SJCRH30 (cell line): ENCODE measurements around the gene TMEM271. TPM values are rescaled to one million over a fixed set of nuclear protein-coding genes. Genes with fewer than 3 reads are reported as not detected.

ENCODE experiments used
- DNase-seq, 2 experiments: peaks; one replicate each; pipeline ENCODE4 v3.0.0-alpha.2; 2015 to 2020
- H3K27ac ChIP-seq: fragments of 250-450 bp; sonication (Bioruptor Pico); 2 replicates; pipeline ENCODE4 v1.5.1; 2020; ENCODE audit warnings: mild to moderate bottlenecking, moderate library complexity
- H3K27me3 ChIP-seq: fragments of 250-450 bp; sonication (Bioruptor Pico); 2 replicates; pipeline ENCODE4 v1.5.1; 2020; ENCODE audit warnings: mild to moderate bottlenecking, moderate library complexity
- H3K36me3 ChIP-seq: fragments of 250-450 bp; sonication (Bioruptor Pico); 2 replicates; pipeline ENCODE4 v1.5.1; 2020; ENCODE audit warnings: mild to moderate bottlenecking, moderate library complexity
- H3K4me1 ChIP-seq: fragments of 250-450 bp; sonication (Bioruptor Pico); 2 replicates; pipeline ENCODE4 v1.5.1; 2020; ENCODE audit warnings: mild to moderate bottlenecking, moderate library complexity
- H3K4me3 ChIP-seq: fragments of 250-450 bp; sonication (Bioruptor Pico); 2 replicates; pipeline ENCODE4 v1.5.1; 2020; ENCODE audit warnings: mild to moderate bottlenecking, moderate library complexity
- H3K9me3 ChIP-seq: fragments of 250-450 bp; sonication (Bioruptor Pico); replicated peaks from 2 replicates; pipeline ENCODE4 v1.5.1; 2020; ENCODE audit warnings: mild to moderate bottlenecking, moderate library complexity
- total RNA-seq: library from RNA; depleted of rRNA; stranded (reverse); fragments of >200 nt; shearing (Covaris generic); gene quantifications from 2 replicates; pipeline ENCODE4 v1.2.3, GENCODE V29; 2014; rRNA removed

Gene TMEM271
- total RNA-seq = 1.4 TPM in 2 replicates

- Histone ChIP-seq H3K27me3 (no peaks in the 10 kb centered on the region), H3K4me1 (peaks cover 2% of the 10 kb centered on the region; the same call in 1 of the 2 replicates), H3K9me3 (no peaks in the 10 kb centered on the region), H3K36me3 (no peaks in the 10 kb centered on the region), H3K4me3 (peak within 1 kb of the TSS; percentile 53), H3K27ac (peak within 1 kb of the TSS; percentile 5; the same call in 1 of the 2 replicates)
- peak; percentile 34 for DNase-seq
Observed at GRCh38 chr4:576245-576821, at the start of gene TMEM271. TMEM271 (minus strand) TSS chr4:576295; CDS start chr4:576062, 233 bp downstream.

GRCh38 chr4:625631-626161, 49.6 kb upstream of the TMEM271 start:
- H3K4me3 ChIP-seq = no peak overlapping the region
- no peak overlapping the region for H3K27ac ChIP-seq
- H3K9me3 ChIP-seq = no peaks in the 10 kb centered on the region
- DNase-seq = no peak
- no peaks in the 10 kb centered on the region for H3K36me3 ChIP-seq
- H3K4me1 ChIP-seq = no peaks in the 10 kb centered on the region
- no peaks in the 10 kb centered on the region for H3K27me3 ChIP-seq

- Histone ChIP-seq H3K27ac (no peak within 1 kb of the TSS), H3K9me3 (no peaks in the 10 kb centered on the region)
- DNase-seq = peak; percentile 21 to 33
Observed at GRCh38 chr4:624705-625590, 48.9 kb upstream of the TMEM271 start, which contains the start of gene PDE6B. PDE6B (plus strand) TSS chr4:625573; CDS start chr4:625627, 54 bp downstream.

GRCh38 chr4:623914-624566, 47.9 kb upstream of the TMEM271 start:
- DNase-seq = no peak
- H3K27ac ChIP-seq = no peak overlapping the region
- H3K36me3 ChIP-seq = no peaks in the 10 kb centered on the region
- H3K4me3 ChIP-seq = no peak overlapping the region
- H3K27me3 ChIP-seq = no peaks in the 10 kb centered on the region
- H3K9me3 ChIP-seq = no peaks in the 10 kb centered on the region
- H3K4me1 ChIP-seq = no peaks in the 10 kb centered on the region

More at GRCh38 chr4:624705-625590, 48.9 kb upstream of the TMEM271 start, which contains the start of gene PDE6B:
- no peaks in the 10 kb centered on the region for H3K27me3 ChIP-seq
- no peaks in the 10 kb centered on the region for H3K36me3 ChIP-seq
- no peaks in the 10 kb centered on the region for H3K4me1 ChIP-seq
- no peak within 1 kb of the TSS for H3K4me3 ChIP-seq

- H3K4me3 ChIP-seq = no peak overlapping the region
- H3K27me3 ChIP-seq = no peaks in the 10 kb centered on the region
- no peaks in the 10 kb centered on the region for H3K36me3 ChIP-seq
- H3K27ac ChIP-seq = no peak overlapping the region
- H3K4me1 ChIP-seq = no peaks in the 10 kb centered on the region
- no peak for DNase-seq
- H3K9me3 ChIP-seq = no peaks in the 10 kb centered on the region
Observed at GRCh38 chr4:622996-623913, 47.2 kb upstream of the TMEM271 start.

- no peaks in the 10 kb centered on the region for H3K9me3 ChIP-seq
- no peak overlapping the region for H3K4me3 ChIP-seq
- no peak for DNase-seq
Observed at GRCh38 chr4:622071-622995, 46.2 kb upstream of the TMEM271 start.

GRCh38 chr4:621296-622070, 45.4 kb upstream of the TMEM271 start:
- Histone ChIP-seq H3K27me3 (no peaks in the 10 kb centered on the region), H3K9me3 (no peaks in the 10 kb centered on the region), H3K36me3 (no peaks in the 10 kb centered on the region), H3K4me3 (no peak overlapping the region), H3K4me1 (no peaks in the 10 kb centered on the region), H3K27ac (no peak overlapping the region)
- DNase-seq = no peak

More at GRCh38 chr4:622071-622995, 46.2 kb upstream of the TMEM271 start:
- Histone ChIP-seq H3K27ac (no peak overlapping the region), H3K36me3 (no peaks in the 10 kb centered on the region), H3K27me3 (no peaks in the 10 kb centered on the region), H3K4me1 (no peaks in the 10 kb centered on the region)

GRCh38 chr4:620851-621261, 44.8 kb upstream of the TMEM271 start:
- no peak overlapping the region for H3K4me3 ChIP-seq
- no peaks in the 10 kb centered on the region for H3K36me3 ChIP-seq
- H3K27ac ChIP-seq = no peak overlapping the region
- no peaks in the 10 kb centered on the region for H3K27me3 ChIP-seq
- H3K4me1 ChIP-seq = no peaks in the 10 kb centered on the region
- no peaks in the 10 kb centered on the region for H3K9me3 ChIP-seq
- no peak for DNase-seq

- H3K36me3 ChIP-seq = no peaks in the 10 kb centered on the region
- H3K9me3 ChIP-seq = no peaks in the 10 kb centered on the region
- no peaks in the 10 kb centered on the region for H3K27me3 ChIP-seq
- no peak for DNase-seq
- H3K4me3 ChIP-seq = no peak overlapping the region
- no peak overlapping the region for H3K27ac ChIP-seq
- H3K4me1 ChIP-seq = no peaks in the 10 kb centered on the region
Observed at GRCh38 chr4:620201-620600, 44.1 kb upstream of the TMEM271 start.

GRCh38 chr4:617644-618641, 41.8 kb upstream of the TMEM271 start:
- no peaks in the 10 kb centered on the region for H3K27me3 ChIP-seq

GRCh38 chr4:616911-617643, 41.0 kb upstream of the TMEM271 start:
- H3K27ac ChIP-seq = no peak overlapping the region
- DNase-seq = no peak

More at GRCh38 chr4:617644-618641, 41.8 kb upstream of the TMEM271 start:
- H3K4me1 ChIP-seq = no peaks in the 10 kb centered on the region
- H3K36me3 ChIP-seq = no peaks in the 10 kb centered on the region
- no peak overlapping the region for H3K4me3 ChIP-seq
- no peak for DNase-seq
- no peak overlapping the region for H3K27ac ChIP-seq
- H3K9me3 ChIP-seq = no peaks in the 10 kb centered on the region

More at GRCh38 chr4:616911-617643, 41.0 kb upstream of the TMEM271 start:
- H3K4me3 ChIP-seq = no peak overlapping the region
- H3K4me1 ChIP-seq = no peaks in the 10 kb centered on the region
- no peaks in the 10 kb centered on the region for H3K27me3 ChIP-seq
- H3K36me3 ChIP-seq = no peaks in the 10 kb centered on the region
- H3K9me3 ChIP-seq = no peaks in the 10 kb centered on the region
